GM18508 (cell line): ENCODE measurements around the gene SNTG2.

Experiments used
- ATAC-seq: cut with Tn5 transposase; IDR thresholded peaks from one replicate; pipeline ENCODE4 v1.9.1; 2021; ENCODE audit warnings: moderate number of reproducible peaks; ENCODE audit not compliant: insufficient read depth, unreplicated experiment

SNTG2 gene

GRCh38 chr2:1299043-1299442 lies 348.4 kb downstream of the SNTG2 start:
- ATAC-seq, result no peak

- ATAC-seq, result no peak
Measured at GRCh38 chr2:1300284-1300683, 349.6 kb downstream of the SNTG2 start.

- ATAC-seq, result no peak
Measured at GRCh38 chr2:1301056-1301455, 350.4 kb downstream of the SNTG2 start.

GRCh38 chr2:1305342-1306013 lies 354.8 kb downstream of the SNTG2 start:
- ATAC-seq, result no peak

- no peak for ATAC-seq
Measured at GRCh38 chr2:1306014-1306686, 355.5 kb downstream of the SNTG2 start.

- ATAC-seq, result no peak
Measured at GRCh38 chr2:1306687-1307516, 356.3 kb downstream of the SNTG2 start.

- no peak for ATAC-seq
Measured at GRCh38 chr2:1307670-1308069, 357.0 kb downstream of the SNTG2 start.

GRCh38 chr2:1308678-1309077 lies 358.0 kb downstream of the SNTG2 start:
- ATAC-seq, result no peak

- ATAC-seq, result no peak
Measured at GRCh38 chr2:1309507-1309906, 358.9 kb downstream of the SNTG2 start.

- ATAC-seq, result no peak
Measured at GRCh38 chr2:1310202-1310601, 359.6 kb downstream of the SNTG2 start.

- no peak for ATAC-seq
Measured at GRCh38 chr2:1310866-1311265, 360.2 kb downstream of the SNTG2 start.

GRCh38 chr2:1313240-1313924 lies 362.7 kb downstream of the SNTG2 start:
- no peak for ATAC-seq

- no peak for ATAC-seq
Measured at GRCh38 chr2:1314254-1314653, 363.6 kb downstream of the SNTG2 start.

GRCh38 chr2:1318366-1319009 lies 367.8 kb downstream of the SNTG2 start:
- no peak for ATAC-seq

- ATAC-seq, result no peak
Measured at GRCh38 chr2:1319393-1319792, 368.7 kb downstream of the SNTG2 start.

GRCh38 chr2:1321321-1321720 lies 370.7 kb downstream of the SNTG2 start:
- ATAC-seq, result no peak

GRCh38 chr2:1324884-1325283 lies 374.2 kb downstream of the SNTG2 start:
- ATAC-seq, result no peak

- no peak for ATAC-seq
Measured at GRCh38 chr2:1328684-1329083, 378.0 kb downstream of the SNTG2 start.

- ATAC-seq, result no peak
Measured at GRCh38 chr2:1339388-1340140, 388.9 kb downstream of the SNTG2 start.

GRCh38 chr2:1340141-1340512 lies 389.5 kb downstream of the SNTG2 start:
- no peak for ATAC-seq
